ENCODE data around the gene LSM7.

The LSM7 gene

DNA sequence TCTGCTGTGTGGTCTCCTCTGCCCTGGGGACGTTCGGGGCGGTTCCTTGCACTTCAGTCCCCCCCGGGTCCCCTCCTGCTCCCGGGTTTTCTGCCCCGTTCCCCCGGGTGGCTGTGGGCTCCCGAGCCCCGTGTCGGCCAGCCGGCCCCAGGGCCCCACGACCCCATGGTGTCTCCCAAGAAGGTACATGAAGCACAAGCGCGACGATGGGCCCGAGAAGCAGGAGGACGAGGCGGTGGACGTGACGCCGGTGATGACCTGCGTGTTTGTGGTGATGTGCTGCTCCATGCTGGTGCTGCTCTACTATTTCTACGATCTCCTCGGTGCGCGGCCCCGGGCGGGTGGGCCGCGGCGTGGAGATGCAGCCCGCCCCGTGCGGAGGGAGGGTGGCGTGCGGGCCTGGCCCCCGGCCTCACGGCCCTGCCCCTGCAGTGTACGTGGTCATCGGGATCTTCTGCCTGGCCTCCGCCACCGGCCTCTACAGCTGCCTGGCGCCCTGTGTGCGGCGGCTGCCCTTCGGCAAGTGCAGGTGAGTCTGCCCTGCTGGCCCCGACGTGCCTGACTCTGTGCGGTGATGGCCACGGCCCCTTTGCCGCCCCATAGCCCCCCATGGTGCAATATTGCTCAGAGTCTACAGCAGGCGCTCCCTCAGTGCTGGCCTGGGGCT, 11.4 kb upstream of the LSM7 start:
- TF ChIP-seq, protein P1, sequence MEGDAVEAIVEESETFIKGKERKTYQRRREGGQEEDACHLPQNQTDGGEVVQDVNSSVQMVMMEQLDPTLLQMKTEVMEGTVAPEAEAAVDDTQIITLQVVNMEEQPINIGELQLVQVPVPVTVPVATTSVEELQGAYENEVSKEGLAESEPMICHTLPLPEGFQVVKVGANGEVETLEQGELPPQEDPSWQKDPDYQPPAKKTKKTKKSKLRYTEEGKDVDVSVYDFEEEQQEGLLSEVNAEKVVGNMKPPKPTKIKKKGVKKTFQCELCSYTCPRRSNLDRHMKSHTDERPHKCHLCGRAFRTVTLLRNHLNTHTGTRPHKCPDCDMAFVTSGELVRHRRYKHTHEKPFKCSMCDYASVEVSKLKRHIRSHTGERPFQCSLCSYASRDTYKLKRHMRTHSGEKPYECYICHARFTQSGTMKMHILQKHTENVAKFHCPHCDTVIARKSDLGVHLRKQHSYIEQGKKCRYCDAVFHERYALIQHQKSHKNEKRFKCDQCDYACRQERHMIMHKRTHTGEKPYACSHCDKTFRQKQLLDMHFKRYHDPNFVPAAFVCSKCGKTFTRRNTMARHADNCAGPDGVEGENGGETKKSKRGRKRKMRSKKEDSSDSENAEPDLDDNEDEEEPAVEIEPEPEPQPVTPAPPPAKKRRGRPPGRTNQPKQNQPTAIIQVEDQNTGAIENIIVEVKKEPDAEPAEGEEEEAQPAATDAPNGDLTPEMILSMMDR (IDR thresholded peaks at IDR 0.05; ENCODE audit: insufficient read depth, low read length, missing control alignments), result no peak
- CTCF ChIA-PET, result no interaction called here
- POLR2A ChIA-PET, result no interaction called here

DNA sequence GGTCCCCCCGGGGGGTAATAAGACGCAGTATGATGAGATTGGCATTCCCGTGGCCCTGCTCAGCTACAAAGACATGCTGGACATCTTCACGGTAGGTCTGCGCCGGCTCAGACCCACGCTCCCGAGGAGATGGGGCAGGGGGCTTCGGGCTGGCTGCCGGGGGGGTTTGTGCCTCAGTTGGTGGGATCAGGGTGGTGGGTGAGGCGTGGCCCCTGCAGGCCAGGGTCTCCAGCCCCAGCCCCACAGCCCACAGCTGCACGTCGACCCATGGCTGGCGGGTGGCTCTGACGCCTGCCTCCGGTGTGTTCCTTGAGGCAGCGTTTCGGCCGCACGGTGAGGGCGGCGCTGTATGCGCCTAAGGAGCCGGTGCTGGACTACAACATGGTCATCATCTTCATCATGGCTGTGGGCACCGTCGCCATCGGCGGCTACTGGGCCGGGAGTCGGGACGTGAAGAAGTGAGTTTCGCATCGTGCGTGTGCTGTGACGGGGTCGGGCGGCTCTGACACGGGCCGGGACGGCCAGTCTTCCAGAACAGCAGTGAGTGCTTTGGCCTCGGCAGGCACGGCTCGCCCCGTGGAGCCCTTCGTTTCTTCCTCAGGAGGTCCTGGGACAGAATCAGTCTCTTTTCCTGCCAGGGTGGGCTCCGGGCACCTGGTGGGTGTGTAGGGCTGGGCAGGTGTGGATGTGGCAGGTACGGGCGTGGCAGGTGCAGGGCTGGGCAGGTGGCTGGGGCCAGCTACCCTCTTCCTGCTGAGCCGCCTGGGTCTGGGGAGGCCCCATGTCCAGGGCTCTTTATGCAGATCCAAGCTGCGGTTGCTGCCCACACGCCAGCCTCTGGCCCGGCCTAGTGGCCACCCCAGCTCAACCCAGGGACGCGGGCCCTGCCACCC, 10.6 kb upstream of the LSM7 start:
- no peak for DNase-seq (ENCODE audit: low read depth, low spot score)
- H3K4me3 ChIP-seq (ENCODE audit: low read depth, low read length), result no peak overlapping the region
- TF ChIP-seq, protein P1 (IDR thresholded peaks at IDR 0.05; ENCODE audit: insufficient read depth, low read length, missing control alignments), result no peak
- POLR2A ChIA-PET, result no interaction called here
- CTCF ChIA-PET, result no interaction called here

More for the DNA sequence above, 11.4 kb upstream of the LSM7 start:
- no peak overlapping the region for H3K4me3 ChIP-seq (ENCODE audit: low read depth, low read length)
- no peak for DNase-seq (ENCODE audit: low read depth, low spot score)

DNA sequence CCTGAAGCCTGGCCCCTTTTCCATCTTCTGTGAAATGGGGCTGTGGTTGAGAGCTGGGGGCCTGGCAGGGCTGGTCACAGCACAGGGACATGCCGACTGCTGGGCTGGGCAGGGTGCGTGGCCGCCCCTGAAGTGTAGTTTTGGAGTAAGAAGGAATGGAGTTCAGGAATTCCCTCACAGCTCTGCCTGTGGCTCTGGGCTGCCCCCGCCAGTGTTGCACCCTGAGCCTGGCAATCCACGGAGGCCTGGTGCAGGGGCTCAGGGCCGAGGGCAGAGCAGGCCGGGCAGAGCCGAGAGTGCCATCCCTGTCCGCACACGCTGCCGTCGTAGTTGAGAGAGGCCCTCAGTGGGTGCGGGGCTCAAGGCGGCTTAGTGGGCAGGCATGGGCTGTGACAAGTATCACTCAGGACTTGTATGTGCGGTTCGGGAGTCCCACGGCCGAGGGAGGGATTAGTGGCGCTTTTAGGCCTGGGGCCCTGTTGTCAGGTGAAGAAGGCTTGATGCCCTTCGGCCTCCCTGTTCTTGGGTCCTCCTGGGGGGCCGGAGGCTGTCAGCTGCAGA, 9.7 kb upstream of the LSM7 start:
- DNase-seq (ENCODE audit: low read depth, low spot score), result no peak
- POLR2A ChIA-PET, result no interaction called here
- TF ChIP-seq, protein P1 (IDR thresholded peaks at IDR 0.05; ENCODE audit: insufficient read depth, low read length, missing control alignments), result no peak
- H3K4me3 ChIP-seq (ENCODE audit: low read depth, low read length), result no peak overlapping the region
- CTCF ChIA-PET, result interaction anchor here (0.9 to 1.1 kb wide), 2 partner anchors 14 to 52 kb away, joined by 3 read pairs; no protein-coding TSS in a partner anchor

DNA sequence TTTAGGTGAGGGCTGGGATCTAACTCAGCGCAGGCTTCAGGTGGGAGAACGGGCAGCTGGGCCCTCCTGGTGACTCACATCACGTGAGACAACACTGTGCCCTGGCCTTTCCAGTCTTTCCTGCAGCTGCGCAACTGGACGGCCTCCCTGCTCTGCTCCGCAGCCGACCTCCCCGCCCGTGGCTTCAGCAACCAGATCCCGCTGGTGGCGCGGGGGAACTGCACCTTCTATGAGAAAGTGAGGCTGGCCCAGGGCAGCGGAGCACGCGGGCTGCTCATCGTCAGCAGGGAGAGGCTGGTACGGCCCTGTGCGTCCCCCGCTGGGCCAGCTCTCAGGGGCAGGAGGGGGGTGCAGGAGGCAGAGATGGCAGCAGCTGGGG, 8.9 kb upstream of the LSM7 start:
- ChIA-PET CTCF (interaction anchor here (0.9 to 1.1 kb wide), 2 partner anchors 15 to 53 kb away, joined by 3 read pairs; no protein-coding TSS in a partner anchor), POLR2A (no interaction called here)

DNA sequence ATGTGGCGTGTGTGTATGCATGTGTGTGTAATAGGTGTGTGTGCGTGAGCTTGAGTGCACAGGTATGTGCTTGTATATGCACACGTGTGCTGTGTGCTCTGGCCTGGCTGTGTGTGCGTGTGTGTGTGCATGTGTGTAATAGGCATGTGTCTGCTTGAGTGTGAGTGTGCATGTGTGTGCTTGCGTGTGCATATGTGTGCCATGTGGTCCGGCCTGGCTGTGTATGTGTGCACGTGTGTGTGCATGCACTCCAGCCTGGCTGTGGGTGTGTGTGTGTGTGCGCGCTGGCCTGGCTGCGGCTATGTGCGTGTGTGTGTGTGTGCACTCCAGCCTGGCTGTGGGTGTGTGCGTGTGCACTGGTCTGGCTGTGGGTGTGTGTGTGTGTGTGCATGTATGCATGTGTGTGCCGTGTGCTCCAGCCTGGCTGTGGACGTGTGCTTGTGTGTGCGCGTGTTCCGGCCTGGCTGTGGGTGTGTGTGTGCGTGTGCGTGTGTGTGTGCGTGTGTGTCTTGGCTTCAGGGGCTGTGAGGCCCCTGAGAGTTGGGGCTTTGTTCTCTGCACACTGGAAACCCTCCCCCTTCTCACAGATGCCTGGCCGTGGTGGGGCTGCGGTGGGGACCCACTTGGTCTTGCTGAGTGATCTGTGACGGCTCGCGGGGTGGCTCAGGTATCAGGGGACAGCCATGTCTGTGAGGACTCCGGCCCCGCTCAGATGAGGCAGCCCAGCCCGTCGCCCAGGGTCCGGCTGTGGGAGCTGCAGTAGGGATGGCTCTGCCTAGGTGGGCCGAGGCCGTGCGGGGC, 8.3 kb upstream of the LSM7 start:
- TF ChIP-seq, protein P1 (IDR thresholded peaks at IDR 0.05; ENCODE audit: insufficient read depth, low read length, missing control alignments), result no peak
- no peak overlapping the region for H3K4me3 ChIP-seq (ENCODE audit: low read depth, low read length)
- ChIA-PET POLR2A (no interaction called here), CTCF (interaction anchor here (1.1 kb wide), 1 partner anchor 15 kb away, joined by 3 read pairs; no protein-coding TSS in a partner anchor)
- DNase-seq (ENCODE audit: low read depth, low spot score), result no peak

More for the DNA sequence above, 8.9 kb upstream of the LSM7 start:
- H3K4me3 ChIP-seq (ENCODE audit: low read depth, low read length), result no peak overlapping the region
- DNase-seq (ENCODE audit: low read depth, low spot score), result no peak
- TF ChIP-seq, protein P1 (IDR thresholded peaks at IDR 0.05; ENCODE audit: insufficient read depth, low read length, missing control alignments), result peak; percentile 57

Data from AG04449 (cell line).